ENCODE data around the gene PPM1D.

DNA sequence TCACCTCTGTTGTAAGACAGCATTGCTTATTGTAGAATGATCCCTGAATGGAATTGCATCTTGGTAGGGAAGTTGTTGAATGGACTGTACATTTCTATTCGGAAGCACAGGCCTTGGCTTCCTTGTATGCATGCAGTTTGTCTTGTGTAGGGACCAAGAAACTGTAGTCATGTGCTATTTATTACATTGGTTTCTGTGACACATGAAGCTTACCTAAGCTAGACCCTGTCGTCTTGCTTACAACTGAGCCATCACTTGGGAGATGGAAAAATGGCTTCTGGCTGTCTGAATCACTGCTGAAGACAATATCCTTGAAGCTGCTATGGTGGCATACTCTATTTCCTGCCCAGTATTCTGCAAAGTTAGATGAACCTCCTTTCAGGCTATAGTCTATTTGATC, 29.1 kb downstream of the PPM1D start:
- TF ChIP-seq, protein P1, sequence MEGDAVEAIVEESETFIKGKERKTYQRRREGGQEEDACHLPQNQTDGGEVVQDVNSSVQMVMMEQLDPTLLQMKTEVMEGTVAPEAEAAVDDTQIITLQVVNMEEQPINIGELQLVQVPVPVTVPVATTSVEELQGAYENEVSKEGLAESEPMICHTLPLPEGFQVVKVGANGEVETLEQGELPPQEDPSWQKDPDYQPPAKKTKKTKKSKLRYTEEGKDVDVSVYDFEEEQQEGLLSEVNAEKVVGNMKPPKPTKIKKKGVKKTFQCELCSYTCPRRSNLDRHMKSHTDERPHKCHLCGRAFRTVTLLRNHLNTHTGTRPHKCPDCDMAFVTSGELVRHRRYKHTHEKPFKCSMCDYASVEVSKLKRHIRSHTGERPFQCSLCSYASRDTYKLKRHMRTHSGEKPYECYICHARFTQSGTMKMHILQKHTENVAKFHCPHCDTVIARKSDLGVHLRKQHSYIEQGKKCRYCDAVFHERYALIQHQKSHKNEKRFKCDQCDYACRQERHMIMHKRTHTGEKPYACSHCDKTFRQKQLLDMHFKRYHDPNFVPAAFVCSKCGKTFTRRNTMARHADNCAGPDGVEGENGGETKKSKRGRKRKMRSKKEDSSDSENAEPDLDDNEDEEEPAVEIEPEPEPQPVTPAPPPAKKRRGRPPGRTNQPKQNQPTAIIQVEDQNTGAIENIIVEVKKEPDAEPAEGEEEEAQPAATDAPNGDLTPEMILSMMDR (IDR thresholded peaks at IDR 0.05; ENCODE audit: insufficient read depth, low read depth, low read length): no peak
- TF ChIP-seq EZH2 (IDR thresholded peaks at IDR 0.05; ENCODE audit: insufficient read depth, low read length): no peak
